Lung (tissue), 12 donors: ENCODE results near the gene KRT25. TPM values are rescaled to one million over a fixed set of nuclear protein-coding genes. Genes with fewer than 3 reads are reported as not detected.
"Not testable (repeated sequence)": the region's sequence is repeated elsewhere in the genome, so short reads cannot be mapped to it uniquely, and the experiment has no call there.

Source experiments
- ATAC-seq: fragments of 200-7000 bp; cut with Tn5 transposase; one replicate; pipeline ENCODE4 v1.9.1; 2020; ENCODE audit warnings: moderate number of reproducible peaks; ENCODE audit not compliant: insufficient read depth, low FRiP score
- DNase-seq, 3 donors: peaks; one replicate each; pipeline ENCODE4 v3.0.0-alpha.2; 2013 to 2017
- H3K27ac ChIP-seq, 2 donors: one replicate each; pipeline ENCODE4 v1.5.1; 2013; ENCODE audit warnings: mild to moderate bottlenecking in 2 of 2, moderate library complexity in 2 of 2, control low read depth in 1 of 2, inconsistent platforms in 1 of 2, low read depth in 1 of 2, low read length in 1 of 2
- H3K27me3 ChIP-seq, 3 donors: one replicate each; pipeline ENCODE4 v1.5.1; 2013; ENCODE audit warnings: low read length in 2 of 3; ENCODE audit not compliant: control insufficient read depth in 3 of 3, insufficient read depth in 3 of 3
- H3K36me3 ChIP-seq, 4 donors: one replicate each; pipeline ENCODE4 v1.5.1; 2013; ENCODE audit warnings: low read length in 4 of 4, mild to moderate bottlenecking in 1 of 4, moderate library complexity in 1 of 4; ENCODE audit not compliant: control insufficient read depth in 4 of 4, insufficient read depth in 4 of 4
- H3K4me1 ChIP-seq, 5 donors: one replicate each; pipeline ENCODE4 v1.5.1; 2013; ENCODE audit warnings: low read length in 5 of 5, mild to moderate bottlenecking in 2 of 5, moderate library complexity in 1 of 5; ENCODE audit not compliant: control insufficient read depth in 5 of 5, insufficient read depth in 5 of 5
- H3K4me3 ChIP-seq: one replicate; pipeline ENCODE4 v1.5.1; 2013; ENCODE audit warnings: mild to moderate bottlenecking, control low read depth, moderate library complexity
- H3K9ac ChIP-seq, 2 donors: one replicate each; pipeline ENCODE4 v1.5.1; 2013; ENCODE audit warnings: low read length in 2 of 2, control low read depth in 1 of 2; ENCODE audit not compliant: insufficient read depth in 1 of 2
- H3K9me3 ChIP-seq, 4 donors: one replicate each; pipeline ENCODE4 v1.5.1; 2013; ENCODE audit warnings: low read length in 3 of 4, mild to moderate bottlenecking in 1 of 4, moderate library complexity in 1 of 4; ENCODE audit not compliant: control insufficient read depth in 4 of 4, insufficient read depth in 3 of 4
- WGBS, 2 donors: extraction: QIAGEN DNeasy Blood & Tissue Kit; methylation state at CpG; one replicate each; pipeline ENCODE4 v1.1.7; 2013; 5-methylcytosine and 5-hydroxymethylcytosine counted together
- polyA plus RNA-seq, 2 donors: library from polyadenylated mRNA; stranded (reverse); fragments of 200-250 nt; gene quantifications; one replicate each; pipeline ENCODE4 v1.2.1, GENCODE V29; 2013
- total RNA-seq, 2 donors: library from RNA; depleted of rRNA in 1 of 2; stranded (reverse); fragments of >200 nt in 1 of 2; gene quantifications; one replicate each; pipeline ENCODE4 v1.2.1, GENCODE V29; 2014 to 2021
- TF ChIP-seq, protein P1 (sequence below): IDR thresholded peaks from 2 replicates; pipeline ENCODE4 v1.5.1; 2012; ENCODE audit warnings: mild to moderate bottlenecking; ENCODE audit errors: control extremely low read depth, extremely low read depth
- donor health status: control.
- donor health status: control.
- donor health status: Bipolar disorder and iron deficiency.
- donor health status: healthy.
- donor health status: DM: yes; HTN: yes; CAD: no.

The KRT25 gene
- total and polyA plus RNA-seq, 4 donors, result not detected

- no peaks in the 10 kb centered on the region for H3K9me3 ChIP-seq
- WGBS, 2 donors, result 91 to 93% methylated on average over 3 of the region's 3 CpGs
- H3K4me1 ChIP-seq, result no peaks in the 10 kb centered on the region
- no peak overlapping the region for H3K27ac ChIP-seq
- peaks cover 0 to 3% (median 0%) of the 10 kb centered on the region in 3 donors for H3K27me3 ChIP-seq
- H3K9ac ChIP-seq, result no peak overlapping the region
- DNase-seq (no peak), ATAC-seq (no peak)
- H3K4me3 ChIP-seq, result no peak overlapping the region
- no peaks in the 10 kb centered on the region for H3K36me3 ChIP-seq
- TF ChIP-seq, protein P1, sequence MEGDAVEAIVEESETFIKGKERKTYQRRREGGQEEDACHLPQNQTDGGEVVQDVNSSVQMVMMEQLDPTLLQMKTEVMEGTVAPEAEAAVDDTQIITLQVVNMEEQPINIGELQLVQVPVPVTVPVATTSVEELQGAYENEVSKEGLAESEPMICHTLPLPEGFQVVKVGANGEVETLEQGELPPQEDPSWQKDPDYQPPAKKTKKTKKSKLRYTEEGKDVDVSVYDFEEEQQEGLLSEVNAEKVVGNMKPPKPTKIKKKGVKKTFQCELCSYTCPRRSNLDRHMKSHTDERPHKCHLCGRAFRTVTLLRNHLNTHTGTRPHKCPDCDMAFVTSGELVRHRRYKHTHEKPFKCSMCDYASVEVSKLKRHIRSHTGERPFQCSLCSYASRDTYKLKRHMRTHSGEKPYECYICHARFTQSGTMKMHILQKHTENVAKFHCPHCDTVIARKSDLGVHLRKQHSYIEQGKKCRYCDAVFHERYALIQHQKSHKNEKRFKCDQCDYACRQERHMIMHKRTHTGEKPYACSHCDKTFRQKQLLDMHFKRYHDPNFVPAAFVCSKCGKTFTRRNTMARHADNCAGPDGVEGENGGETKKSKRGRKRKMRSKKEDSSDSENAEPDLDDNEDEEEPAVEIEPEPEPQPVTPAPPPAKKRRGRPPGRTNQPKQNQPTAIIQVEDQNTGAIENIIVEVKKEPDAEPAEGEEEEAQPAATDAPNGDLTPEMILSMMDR, result no peak
Measured at GRCh38 chr17:40753804-40754203, 1.3 kb downstream of the KRT25 start.

GRCh38 chr17:40751065-40751464 is 4.1 kb downstream of the KRT25 start:
- 86% methylated on average over 14 of the region's 14 CpGs for WGBS, 2 donors
- Histone ChIP-seq H3K4me3 (no peak overlapping the region), H3K4me1 (no peaks in the 10 kb centered on the region), H3K9me3 (peaks cover 0 to 2% (median 0%) of the 10 kb centered on the region in 4 donors), H3K9ac (no peak overlapping the region), H3K27ac (no peak overlapping the region), H3K27me3 (peaks cover 0 to 3% (median 0%) of the 10 kb centered on the region in 3 donors), H3K36me3 (no peaks in the 10 kb centered on the region)
- ATAC-seq, result no peak
- TF ChIP-seq, protein P1, result no peak
- no peak for DNase-seq

GRCh38 chr17:40750391-40750790 is 4.7 kb downstream of the KRT25 start:
- no peak overlapping the region for H3K4me3 ChIP-seq
- no peaks in the 10 kb centered on the region for H3K4me1 ChIP-seq
- H3K9me3 ChIP-seq, result peaks cover 0 to 2% (median 0%) of the 10 kb centered on the region in 4 donors
- ATAC-seq (no peak), DNase-seq (no peak)
- H3K27me3 ChIP-seq, result peaks cover 0 to 3% (median 0%) of the 10 kb centered on the region in 3 donors
- H3K9ac ChIP-seq, result no peak overlapping the region
- no peaks in the 10 kb centered on the region for H3K36me3 ChIP-seq
- H3K27ac ChIP-seq, result no peak overlapping the region
- TF ChIP-seq, protein P1, result no peak
- WGBS, 2 donors, result 87 to 90% methylated on average over 6 of the region's 6 CpGs

DNA sequence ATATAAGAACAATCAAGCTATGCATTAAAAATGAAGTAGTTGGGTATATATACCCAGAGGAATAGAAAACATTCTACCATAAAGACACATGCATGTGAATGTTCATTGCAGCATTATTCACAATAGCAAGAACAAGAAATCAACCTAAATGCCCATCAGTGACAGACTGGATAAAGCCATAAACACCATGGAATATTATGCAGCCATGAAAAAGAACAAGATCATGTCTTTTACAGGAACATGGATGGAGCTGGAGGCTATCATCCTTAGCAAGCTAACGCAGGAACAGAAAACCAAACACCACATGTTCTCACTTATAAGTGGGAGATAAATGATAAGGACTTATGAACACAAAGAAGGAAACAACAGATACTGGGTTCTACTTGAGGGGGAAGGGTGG is 6.5 kb downstream of the KRT25 start:
- H3K27me3 ChIP-seq, ATAC-seq, DNase-seq, H3K9ac ChIP-seq, H3K4me1 ChIP-seq, H3K36me3 ChIP-seq, H3K9me3 ChIP-seq, H3K27ac ChIP-seq, H3K4me3 ChIP-seq: not testable (repeated sequence)
- WGBS, 2 donors, result 77 to 86% methylated on average over 1 of the region's 1 CpG
